HEK293 (cell line): Measurements from ENCODE around the gene LNP1.

Experiments
- CTCF ChIA-PET: fragments of 350-600 bp; formaldehyde crosslinking; extraction: SDS; loops from one replicate; lab custom pipeline; 2021; ENCODE audit warnings: antibody characterized with exemption; lab: Yijun Ruan, JAX
- POLR2A ChIA-PET: fragments of 300-600 bp; formaldehyde crosslinking; extraction: SDS; loops from one replicate; lab custom pipeline; 2020; ENCODE audit warnings: antibody characterized with exemption, inconsistent platforms; lab: Yijun Ruan, JAX
- H3K27ac ChIP-seq: fragments of 200-500 bp; sonication (Bioruptor generic); 2 replicates; pipeline ENCODE4 v1.5.1; 2014; ENCODE audit warnings: low read depth, low read length, control low read depth, inconsistent platforms; ENCODE audit errors: extremely low read depth
- H3K36me3 ChIP-seq, 2 experiments: fragments of 200-500 bp in 1 of 2; sonication (Bioruptor generic) in 1 of 2; 1 replicate in 1 of 2; 2 replicates in 1 of 2; pipeline ENCODE4 v1.5.1; 2014 to 2017; ENCODE audit warnings: inconsistent platforms in 2 of 2, low read length in 2 of 2; ENCODE audit not compliant: control insufficient read depth in 2 of 2, insufficient read depth in 1 of 2
- H3K4me1 ChIP-seq: fragments of 200-500 bp; sonication (Bioruptor generic); 2 replicates; pipeline ENCODE4 v1.5.1; 2014; ENCODE audit warnings: mild to moderate bottlenecking, low read length, inconsistent platforms; ENCODE audit not compliant: control insufficient read depth, insufficient read depth
- H3K4me3 ChIP-seq: 2 replicates; pipeline ENCODE4 v1.5.1; 2011; ENCODE audit warnings: low read depth, mild to moderate bottlenecking, control low read depth, low read length, moderate library complexity
- H3K9me3 ChIP-seq: fragments of 200-500 bp; sonication (Bioruptor generic); 2 replicates; pipeline ENCODE4 v1.5.1; 2014; ENCODE audit warnings: low read depth, low read length, inconsistent platforms; ENCODE audit not compliant: control insufficient read depth, insufficient read depth
- INSM2 ChIP-seq: fragments of 450-650 bp; formaldehyde crosslinking; IDR thresholded peaks from 2 replicates; pipeline ENCODE4 v1.5.1; 2016; ENCODE audit warnings: missing biosample characterization, missing genetic modification characterization
- MZF1 ChIP-seq: fragments of 450-650 bp; formaldehyde crosslinking; IDR thresholded peaks from 2 replicates; pipeline ENCODE4 v1.5.1; 2017; ENCODE audit warnings: missing biosample characterization, missing genetic modification characterization, borderline replicate concordance
- OVOL3 ChIP-seq: fragments of 450-650 bp; formaldehyde crosslinking; IDR thresholded peaks from 2 replicates; pipeline ENCODE4 v1.5.1; 2016; ENCODE audit warnings: missing biosample characterization, missing genetic modification characterization
- SP7 ChIP-seq: fragments of 450-650 bp; formaldehyde crosslinking; IDR thresholded peaks from 2 replicates; pipeline ENCODE4 v1.5.1; 2016; ENCODE audit warnings: missing biosample characterization, missing genetic modification characterization
- ZBTB1 ChIP-seq: fragments of 450-650 bp; formaldehyde crosslinking; IDR thresholded peaks from 2 replicates; pipeline ENCODE4 v1.5.1; 2016; ENCODE audit warnings: missing biosample characterization, missing genetic modification characterization
- ZFP41 ChIP-seq: fragments of 450-650 bp; formaldehyde crosslinking; IDR thresholded peaks from 2 replicates; pipeline ENCODE4 v1.5.1; 2016; ENCODE audit warnings: missing biosample characterization, missing genetic modification characterization, borderline replicate concordance
- ZNF10 ChIP-seq: fragments of 450-650 bp; formaldehyde crosslinking; IDR thresholded peaks from 2 replicates; pipeline ENCODE4 v1.5.1; 2017; ENCODE audit warnings: missing biosample characterization, missing genetic modification characterization
- ZNF48 ChIP-seq: fragments of 450-650 bp; formaldehyde crosslinking; IDR thresholded peaks from 2 replicates; pipeline ENCODE4 v1.5.1; 2016; ENCODE audit warnings: missing biosample characterization, missing genetic modification characterization
- ZNF521 ChIP-seq: fragments of 450-650 bp; formaldehyde crosslinking; IDR thresholded peaks from 2 replicates; pipeline ENCODE4 v1.5.1; 2017; ENCODE audit warnings: missing biosample characterization, mild to moderate bottlenecking, missing genetic modification characterization
- ZNF548 ChIP-seq: fragments of 450-650 bp; formaldehyde crosslinking; IDR thresholded peaks from 2 replicates; pipeline ENCODE4 v1.5.1; 2016; ENCODE audit warnings: missing biosample characterization, missing genetic modification characterization
- ZNF555 ChIP-seq: fragments of 450-650 bp; formaldehyde crosslinking; conservative IDR thresholded peaks from 2 replicates; pipeline ENCODE4 v1.5.1; 2017; ENCODE audit warnings: missing biosample characterization, mild to moderate bottlenecking, missing genetic modification characterization, inconsistent platforms
- ZNF610 ChIP-seq: fragments of 450-650 bp; formaldehyde crosslinking; IDR thresholded peaks from 2 replicates; pipeline ENCODE4 v1.5.1; 2016; ENCODE audit warnings: missing biosample characterization, missing genetic modification characterization, borderline replicate concordance
- ZNF621 ChIP-seq: fragments of 450-650 bp; formaldehyde crosslinking; IDR thresholded peaks from 2 replicates; pipeline ENCODE4 v1.5.1; 2017; ENCODE audit warnings: missing biosample characterization, missing genetic modification characterization
- ZNF629 ChIP-seq: fragments of 450-650 bp; formaldehyde crosslinking; IDR thresholded peaks from 2 replicates; pipeline ENCODE4 v1.5.1; 2017; ENCODE audit warnings: missing biosample characterization, missing genetic modification characterization
- ZNF701 ChIP-seq: fragments of 450-650 bp; formaldehyde crosslinking; IDR thresholded peaks from 2 replicates; pipeline ENCODE4 v1.5.1; 2016; ENCODE audit warnings: missing biosample characterization, missing genetic modification characterization
- ZSCAN23 ChIP-seq: fragments of 450-650 bp; formaldehyde crosslinking; IDR thresholded peaks from 2 replicates; pipeline ENCODE4 v1.5.1; 2016; ENCODE audit warnings: missing biosample characterization, missing genetic modification characterization
- TF ChIP-seq, protein P1 (sequence below): fragments of 450-650 bp; IDR thresholded peaks from 2 replicates; pipeline ENCODE4 v1.5.1; 2018; ENCODE audit warnings: missing biosample characterization, missing genetic modification characterization
- TF ChIP-seq, protein P2 (sequence below): fragments of 450-650 bp; formaldehyde crosslinking; IDR thresholded peaks from 2 replicates; pipeline ENCODE4 v1.5.1; 2017; ENCODE audit warnings: missing biosample characterization, missing genetic modification characterization

The LNP1 gene

DNA sequence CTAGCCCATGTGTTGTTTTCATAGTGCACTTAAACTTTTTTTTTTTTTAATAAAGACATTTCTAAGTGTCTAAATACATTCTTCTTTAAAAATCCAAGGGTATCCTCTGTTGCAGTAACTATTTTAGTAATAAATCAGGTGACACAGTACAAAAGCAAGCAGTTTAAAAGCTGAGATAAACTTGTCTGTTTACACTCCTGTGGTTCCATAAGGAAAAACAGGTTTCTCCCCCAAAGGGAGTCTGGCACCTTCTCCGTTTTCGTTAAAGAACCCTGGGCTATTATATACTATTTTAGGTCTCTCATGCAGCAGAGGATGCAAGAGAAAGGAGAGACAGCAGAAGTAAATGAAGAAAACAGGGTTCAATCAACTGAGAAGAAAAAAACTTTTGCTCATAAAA, 47.9 kb downstream of the LNP1 start:
- H3K27ac ChIP-seq, result no peak overlapping the region
- POLR2A ChIA-PET, result no interaction called here
- H3K9me3 ChIP-seq, result no peaks in the 10 kb centered on the region
- H3K36me3 ChIP-seq, result no peaks in the 10 kb centered on the region
- TF ChIP-seq ZNF621 (tag by site-specific recombination) (no peak), ZNF10 (tag by site-specific recombination) (no peak), ZNF521 (tag by site-specific recombination) (no peak), INSM2 (tag by site-specific recombination) (no peak)
- TF ChIP-seq, protein P1, sequence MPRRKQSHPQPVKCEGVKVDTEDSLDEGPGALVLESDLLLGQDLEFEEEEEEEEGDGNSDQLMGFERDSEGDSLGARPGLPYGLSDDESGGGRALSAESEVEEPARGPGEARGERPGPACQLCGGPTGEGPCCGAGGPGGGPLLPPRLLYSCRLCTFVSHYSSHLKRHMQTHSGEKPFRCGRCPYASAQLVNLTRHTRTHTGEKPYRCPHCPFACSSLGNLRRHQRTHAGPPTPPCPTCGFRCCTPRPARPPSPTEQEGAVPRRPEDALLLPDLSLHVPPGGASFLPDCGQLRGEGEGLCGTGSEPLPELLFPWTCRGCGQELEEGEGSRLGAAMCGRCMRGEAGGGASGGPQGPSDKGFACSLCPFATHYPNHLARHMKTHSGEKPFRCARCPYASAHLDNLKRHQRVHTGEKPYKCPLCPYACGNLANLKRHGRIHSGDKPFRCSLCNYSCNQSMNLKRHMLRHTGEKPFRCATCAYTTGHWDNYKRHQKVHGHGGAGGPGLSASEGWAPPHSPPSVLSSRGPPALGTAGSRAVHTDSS, result no peak
- TF ChIP-seq, all 188 proteins: peak for 0
- Histone ChIP-seq H3K4me1 (no peaks in the 10 kb centered on the region), H3K4me3 (no peak overlapping the region)
- CTCF ChIA-PET, result interaction anchor here (0.6 to 2.0 kb wide), 5 partner anchors 9 to 126 kb away, joined by 3 to 13 read pairs (median 5); no protein-coding TSS in a partner anchor

GRCh38 chr3:100454677-100455076, 53.3 kb downstream of the LNP1 start:
- peak; percentile 91 for TF ChIP-seq ZNF10 (tag by site-specific recombination)
- TF ChIP-seq ZNF610, result no peak
- no peak for TF ChIP-seq ZFP41 (tag by site-specific recombination)
- POLR2A ChIA-PET, result no interaction called here

GRCh38 chr3:100455841-100456550, 54.7 kb downstream of the LNP1 start:
- Histone ChIP-seq H3K36me3 (no peaks in the 10 kb centered on the region), H3K27ac (no peak overlapping the region), H3K4me1 (no peaks in the 10 kb centered on the region), H3K4me3 (no peak overlapping the region), H3K9me3 (no peaks in the 10 kb centered on the region)
- no peak for TF ChIP-seq OVOL3
- no peak for TF ChIP-seq ZNF629 (tag by site-specific recombination)
- peak; percentile 88 for TF ChIP-seq SP7 (tag by site-specific recombination)
- no peak for TF ChIP-seq ZNF548
- TF ChIP-seq ZNF48 (tag by site-specific recombination), result no peak
- TF ChIP-seq, protein P2, sequence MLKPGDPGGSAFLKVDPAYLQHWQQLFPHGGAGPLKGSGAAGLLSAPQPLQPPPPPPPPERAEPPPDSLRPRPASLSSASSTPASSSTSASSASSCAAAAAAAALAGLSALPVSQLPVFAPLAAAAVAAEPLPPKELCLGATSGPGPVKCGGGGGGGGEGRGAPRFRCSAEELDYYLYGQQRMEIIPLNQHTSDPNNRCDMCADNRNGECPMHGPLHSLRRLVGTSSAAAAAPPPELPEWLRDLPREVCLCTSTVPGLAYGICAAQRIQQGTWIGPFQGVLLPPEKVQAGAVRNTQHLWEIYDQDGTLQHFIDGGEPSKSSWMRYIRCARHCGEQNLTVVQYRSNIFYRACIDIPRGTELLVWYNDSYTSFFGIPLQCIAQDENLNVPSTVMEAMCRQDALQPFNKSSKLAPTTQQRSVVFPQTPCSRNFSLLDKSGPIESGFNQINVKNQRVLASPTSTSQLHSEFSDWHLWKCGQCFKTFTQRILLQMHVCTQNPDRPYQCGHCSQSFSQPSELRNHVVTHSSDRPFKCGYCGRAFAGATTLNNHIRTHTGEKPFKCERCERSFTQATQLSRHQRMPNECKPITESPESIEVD (tag by site-specific recombination), result 0 out of 2 replicates have a peak, but pooled peaks have one; percentile 32
- TF ChIP-seq ZNF555, result no peak
- TF ChIP-seq ZNF701 (tag by site-specific recombination), result no peak
- TF ChIP-seq ZSCAN23, result no peak
- TF ChIP-seq ZBTB1 (tag by site-specific recombination), result no peak
- TF ChIP-seq MZF1 (tag by site-specific recombination), result no peak
- ChIA-PET CTCF (interaction anchor here (0.6 to 2.3 kb wide), 3 partner anchors 11 to 139 kb away, joined by 3 to 8 read pairs (median 3); no protein-coding TSS in a partner anchor), POLR2A (no interaction called here)

More at GRCh38 chr3:100454677-100455076, 53.3 kb downstream of the LNP1 start:
- CTCF ChIA-PET, result interaction anchor here (1.5 kb wide), 1 partner anchor 135 kb away, joined by 3 read pairs; no protein-coding TSS in a partner anchor
- H3K27ac ChIP-seq, result no peak overlapping the region
- H3K9me3 ChIP-seq, result no peaks in the 10 kb centered on the region
- no peaks in the 10 kb centered on the region for H3K4me1 ChIP-seq
- no peaks in the 10 kb centered on the region for H3K36me3 ChIP-seq
- no peak overlapping the region for H3K4me3 ChIP-seq
